Testis (tissue), 2 donors: ENCODE measurements around the gene PILRA.

Source experiments
- POLR2A ChIP-seq: fragments of 450-650 bp; IDR thresholded peaks from one replicate; pipeline ENCODE4 v1.6.1; 2017; ENCODE audit warnings: antibody characterized with exemption, mild to moderate bottlenecking, moderate library complexity
- TF ChIP-seq, protein P1 (sequence below), 3 experiments: fragments of 450-650 bp in 2 of 3; fragments of 200-600 bp in 1 of 3; sonication (generic) in 1 of 3; IDR thresholded peaks; one replicate each; pipeline ENCODE4 v1.5.1; 2016 to 2019; ENCODE audit warnings: antibody characterized with exemption in 3 of 3, mild to moderate bottlenecking in 2 of 3, moderate library complexity in 1 of 3

DNA sequence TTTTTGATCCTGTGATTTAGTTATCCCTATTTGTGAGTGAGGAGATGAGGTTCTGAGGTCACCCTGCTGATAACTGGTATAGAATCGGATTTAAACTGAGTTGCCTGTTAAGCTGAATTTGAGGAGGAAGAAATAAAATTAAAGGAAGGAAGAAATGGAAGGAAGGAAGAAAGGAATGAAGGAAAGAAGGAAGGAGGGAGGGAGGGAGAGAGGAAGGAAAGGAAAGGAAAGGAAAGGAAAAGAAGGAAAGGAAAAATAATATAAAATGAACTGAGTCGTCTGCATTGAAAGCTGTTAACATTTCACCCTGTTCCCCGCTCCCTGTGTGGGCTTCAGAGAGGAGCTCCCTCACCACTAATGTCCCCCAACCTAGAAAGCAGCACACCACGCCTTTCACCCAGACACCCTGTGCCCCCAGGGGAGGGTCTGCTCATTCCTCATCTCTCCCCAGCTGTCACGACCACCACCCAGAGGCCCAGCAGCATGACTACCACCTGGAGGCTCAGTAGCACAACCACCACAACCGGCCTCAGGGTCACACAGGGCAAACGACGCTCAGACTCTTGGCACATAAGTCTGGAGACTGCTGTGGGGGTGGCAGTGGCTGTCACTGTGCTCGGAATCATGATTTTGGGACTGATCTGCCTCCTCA lies 16.3 kb downstream of the PILRA start:
- TF ChIP-seq, protein P1, sequence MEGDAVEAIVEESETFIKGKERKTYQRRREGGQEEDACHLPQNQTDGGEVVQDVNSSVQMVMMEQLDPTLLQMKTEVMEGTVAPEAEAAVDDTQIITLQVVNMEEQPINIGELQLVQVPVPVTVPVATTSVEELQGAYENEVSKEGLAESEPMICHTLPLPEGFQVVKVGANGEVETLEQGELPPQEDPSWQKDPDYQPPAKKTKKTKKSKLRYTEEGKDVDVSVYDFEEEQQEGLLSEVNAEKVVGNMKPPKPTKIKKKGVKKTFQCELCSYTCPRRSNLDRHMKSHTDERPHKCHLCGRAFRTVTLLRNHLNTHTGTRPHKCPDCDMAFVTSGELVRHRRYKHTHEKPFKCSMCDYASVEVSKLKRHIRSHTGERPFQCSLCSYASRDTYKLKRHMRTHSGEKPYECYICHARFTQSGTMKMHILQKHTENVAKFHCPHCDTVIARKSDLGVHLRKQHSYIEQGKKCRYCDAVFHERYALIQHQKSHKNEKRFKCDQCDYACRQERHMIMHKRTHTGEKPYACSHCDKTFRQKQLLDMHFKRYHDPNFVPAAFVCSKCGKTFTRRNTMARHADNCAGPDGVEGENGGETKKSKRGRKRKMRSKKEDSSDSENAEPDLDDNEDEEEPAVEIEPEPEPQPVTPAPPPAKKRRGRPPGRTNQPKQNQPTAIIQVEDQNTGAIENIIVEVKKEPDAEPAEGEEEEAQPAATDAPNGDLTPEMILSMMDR (IDR thresholded peaks at IDR 0.05), result no peak
- TF ChIP-seq POLR2A, result no peak
